Activated CD4-positive, alpha-beta T cell treated with anti-CD3 and anti-CD28 coated beads, Interleukin-2, amount 50 U/mL, for 24 hours (primary cell): ENCODE results near the gene NOL4L.
"Not testable (repeated sequence)": the region's sequence is repeated elsewhere in the genome, so short reads cannot be mapped to it uniquely, and the experiment has no call there.

ENCODE experiments used
- DNase-seq, 2 donors: peaks; one replicate each; pipeline ENCODE4 v3.0.0-alpha.2; 2020; ENCODE audit warnings: low read depth in 1 of 2, low spot score in 1 of 2

NOL4L gene

DNA sequence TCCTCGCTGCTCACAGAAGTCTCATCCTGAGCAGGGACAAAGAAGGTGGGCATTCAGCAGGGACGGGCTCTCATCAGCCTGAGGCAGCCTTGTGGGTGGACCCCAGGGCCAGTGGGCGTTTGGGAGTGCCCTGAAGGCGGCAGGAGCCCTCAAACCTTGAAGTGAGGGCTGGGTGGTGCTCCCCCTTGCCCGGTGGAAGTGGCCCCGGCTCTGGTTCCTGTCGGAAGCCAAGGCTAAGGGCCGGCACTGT, 110.5 kb downstream of the NOL4L start:
- no peak for DNase-seq

DNA sequence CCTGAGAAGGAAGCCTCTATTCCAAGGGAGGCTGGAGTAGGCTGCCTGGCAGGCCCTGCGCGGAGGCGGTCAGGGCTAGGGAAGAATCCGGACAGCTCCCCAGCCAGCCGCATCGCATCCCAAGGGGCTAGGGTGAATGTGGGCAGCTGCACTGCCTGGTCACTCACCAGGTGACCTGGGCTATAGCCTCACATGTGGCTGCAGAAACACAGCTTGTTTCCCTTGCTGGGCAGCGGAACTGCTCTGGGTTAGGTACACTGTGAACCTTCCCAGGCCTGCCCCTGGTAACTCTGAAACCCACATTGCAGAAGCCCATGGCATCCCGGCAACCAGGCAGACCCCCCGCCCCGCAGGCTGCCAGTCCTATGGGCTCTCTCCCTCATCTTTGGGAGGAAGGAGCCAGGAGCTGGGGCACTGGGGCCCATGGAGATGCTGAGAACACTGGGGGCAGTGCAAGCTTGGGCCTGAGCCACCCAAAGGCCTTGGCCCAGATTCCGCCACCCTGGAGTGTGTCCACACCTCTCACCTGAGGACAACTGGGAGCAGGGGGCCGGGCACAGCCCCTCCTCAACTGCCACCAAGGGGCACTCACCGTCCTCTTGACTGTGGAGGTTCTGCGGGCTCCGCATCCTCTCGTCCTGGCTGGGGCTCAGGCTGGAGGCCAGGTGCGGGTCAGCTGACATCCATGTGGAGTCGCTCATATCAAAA, 111.0 kb downstream of the NOL4L start:
- no peak for DNase-seq

DNA sequence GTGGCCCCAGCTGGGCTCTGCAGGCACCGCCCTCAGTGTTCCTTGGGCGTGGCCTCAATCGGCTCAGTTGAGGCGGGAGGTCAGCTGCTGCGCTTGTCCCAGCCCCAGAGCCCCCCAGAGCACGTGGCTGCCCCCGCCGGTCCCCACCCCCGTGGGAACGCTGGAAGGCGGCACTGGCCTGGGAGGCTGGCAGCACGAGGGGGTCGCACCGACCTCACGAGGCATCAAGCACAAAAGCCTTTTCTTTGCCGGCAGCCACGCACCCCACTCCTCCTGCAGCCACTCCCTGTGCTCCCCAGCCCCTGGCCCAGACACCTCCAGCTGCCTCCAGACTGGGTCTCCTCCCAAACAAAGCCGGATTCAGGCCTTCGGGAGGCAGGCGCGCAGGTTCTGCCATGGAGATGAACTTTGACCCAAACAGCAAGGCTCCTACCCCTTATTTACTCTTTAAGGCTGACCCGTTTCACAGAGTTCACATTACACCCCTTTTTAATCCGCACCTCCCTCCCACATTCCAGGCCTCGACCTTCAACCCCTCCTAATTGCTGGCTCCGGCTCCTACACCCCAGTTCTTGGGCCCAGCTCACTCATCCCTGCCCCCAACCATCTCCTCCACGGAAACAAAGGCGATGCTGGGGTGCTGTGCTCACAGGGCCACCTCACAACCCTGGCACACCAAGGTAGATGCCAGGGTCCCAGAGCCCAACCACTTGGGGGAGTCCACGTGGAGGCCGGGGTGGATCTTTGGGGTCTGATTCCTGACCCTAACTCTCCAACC, 111.7 kb downstream of the NOL4L start:
- DNase-seq, result no peak

DNA sequence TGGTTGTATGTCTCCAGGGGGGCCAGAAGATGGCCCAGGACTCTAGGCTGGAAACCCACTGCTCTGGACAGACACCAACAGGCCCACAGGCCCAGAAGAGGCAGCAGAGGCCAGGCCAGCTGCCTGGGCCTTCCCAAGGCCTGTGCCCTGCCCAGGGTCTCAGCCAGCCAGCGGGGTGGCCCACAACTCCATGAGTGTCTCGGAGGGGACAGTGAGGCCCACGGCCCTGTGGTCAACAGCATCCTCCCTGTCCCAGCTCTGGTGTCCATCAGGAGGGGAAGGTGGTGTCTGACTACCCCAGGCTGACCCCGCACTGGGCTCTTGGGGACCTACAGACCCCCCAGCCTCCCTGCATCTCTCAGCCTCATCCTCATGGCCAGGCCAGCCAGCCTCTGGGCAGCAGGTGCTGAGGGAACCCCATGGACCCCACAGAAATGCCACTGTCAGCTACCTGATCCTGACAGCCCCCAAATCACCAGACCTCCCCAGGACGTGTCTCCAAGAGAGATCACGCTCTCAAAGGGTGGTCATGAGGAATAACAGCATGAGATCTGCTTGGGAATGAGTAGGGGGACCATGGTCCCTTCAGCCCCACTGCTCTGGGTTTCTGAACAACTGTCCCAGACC, 112.4 kb downstream of the NOL4L start:
- DNase-seq, result no peak

DNA sequence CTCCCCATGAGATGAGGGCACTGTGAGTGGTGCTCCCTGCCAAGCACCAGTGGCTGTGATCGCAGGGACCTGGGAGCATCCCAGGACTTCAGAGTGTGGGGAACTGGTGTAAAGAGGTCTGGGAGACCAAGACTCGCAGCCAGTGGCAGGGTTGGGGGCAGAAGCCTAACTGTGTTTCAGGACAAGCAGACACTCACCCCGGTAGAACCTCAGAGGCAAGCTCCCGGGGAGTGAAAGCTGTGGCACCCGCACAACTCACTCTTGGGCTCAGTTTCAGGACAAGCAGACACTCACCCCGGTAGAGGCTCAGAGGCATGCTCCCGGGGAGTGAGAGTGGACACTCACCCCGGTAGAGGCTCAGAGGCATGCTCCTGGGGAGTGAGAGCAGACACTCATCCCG, 114.2 kb downstream of the NOL4L start:
- no peak for DNase-seq

DNA sequence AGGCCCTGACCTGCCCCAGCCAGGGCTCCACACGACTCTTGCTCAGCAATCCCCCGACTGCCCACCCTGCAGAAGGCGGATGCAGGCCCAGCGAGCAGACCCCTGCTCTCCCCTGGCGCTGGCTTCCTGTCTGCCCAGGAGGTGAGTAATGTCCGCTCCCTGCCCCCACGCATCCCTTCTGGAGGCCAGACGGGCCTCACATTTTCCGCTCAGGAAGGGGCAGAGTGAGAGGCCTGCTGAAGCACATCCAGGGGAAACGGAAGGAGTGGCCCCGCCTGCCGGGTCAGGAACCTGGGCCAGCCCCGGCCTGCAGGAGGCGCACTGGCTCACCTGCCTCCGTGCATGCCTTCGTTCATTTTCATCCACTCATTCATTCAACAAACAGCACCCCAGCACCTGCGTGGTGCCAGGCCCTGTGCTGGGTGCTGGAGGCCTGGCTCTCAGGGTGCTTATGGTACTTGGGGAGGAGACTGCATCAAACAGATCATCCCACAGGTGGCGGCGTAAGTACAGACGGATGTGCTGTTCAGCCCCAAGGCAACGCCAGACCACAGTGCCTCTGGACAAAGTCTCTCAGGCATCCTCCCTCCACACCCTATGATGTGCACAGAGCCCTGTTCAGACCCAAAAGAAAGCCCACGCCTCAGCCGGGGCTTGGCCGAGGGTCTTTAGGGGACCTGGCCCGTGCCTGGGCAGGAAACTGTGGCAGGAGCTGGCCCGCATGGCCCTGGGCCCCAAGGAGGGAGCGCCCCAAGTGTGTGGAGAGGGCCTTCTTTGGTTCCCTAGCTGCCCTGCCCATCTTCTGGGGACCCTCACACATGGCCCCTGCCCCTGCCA, 114.9 kb downstream of the NOL4L start:
- no peak for DNase-seq

DNA sequence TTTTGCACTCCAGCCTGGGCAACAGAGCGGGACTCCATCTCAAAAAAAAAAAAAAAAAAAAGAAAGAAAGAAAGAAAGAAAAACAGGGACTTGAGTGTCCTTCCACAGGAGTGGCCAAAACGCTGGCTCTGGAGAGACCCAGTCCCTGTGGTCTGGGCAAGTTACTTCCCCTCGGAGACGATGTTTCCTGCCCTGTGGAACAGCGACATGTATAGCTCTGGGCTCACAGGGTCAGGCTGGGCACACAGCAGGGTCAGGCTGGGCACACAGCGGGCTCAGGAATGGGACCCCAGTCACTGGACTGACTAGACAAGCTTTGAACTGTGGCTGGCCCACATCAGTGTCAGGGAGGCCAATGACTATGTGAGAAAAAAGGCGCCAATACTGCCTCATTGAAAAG, 116.3 kb downstream of the NOL4L start:
- DNase-seq, result no peak

DNA sequence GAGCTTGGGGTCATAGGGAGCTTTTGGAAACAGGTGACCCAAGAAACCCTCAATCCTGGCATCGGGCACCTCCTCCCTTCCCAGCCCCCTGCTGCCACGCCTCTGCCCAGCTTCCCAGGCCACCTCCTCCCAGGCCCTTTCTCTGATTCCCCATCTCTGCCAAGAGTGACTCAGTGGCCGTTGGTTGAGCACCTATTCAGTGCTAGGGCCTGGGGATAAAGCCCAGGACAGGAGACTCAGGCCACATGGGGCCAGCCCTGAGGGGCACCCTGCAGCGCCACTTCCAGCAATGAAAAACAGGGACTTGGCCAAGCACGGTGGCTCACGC, 116.9 kb downstream of the NOL4L start:
- DNase-seq, result no peak

DNA sequence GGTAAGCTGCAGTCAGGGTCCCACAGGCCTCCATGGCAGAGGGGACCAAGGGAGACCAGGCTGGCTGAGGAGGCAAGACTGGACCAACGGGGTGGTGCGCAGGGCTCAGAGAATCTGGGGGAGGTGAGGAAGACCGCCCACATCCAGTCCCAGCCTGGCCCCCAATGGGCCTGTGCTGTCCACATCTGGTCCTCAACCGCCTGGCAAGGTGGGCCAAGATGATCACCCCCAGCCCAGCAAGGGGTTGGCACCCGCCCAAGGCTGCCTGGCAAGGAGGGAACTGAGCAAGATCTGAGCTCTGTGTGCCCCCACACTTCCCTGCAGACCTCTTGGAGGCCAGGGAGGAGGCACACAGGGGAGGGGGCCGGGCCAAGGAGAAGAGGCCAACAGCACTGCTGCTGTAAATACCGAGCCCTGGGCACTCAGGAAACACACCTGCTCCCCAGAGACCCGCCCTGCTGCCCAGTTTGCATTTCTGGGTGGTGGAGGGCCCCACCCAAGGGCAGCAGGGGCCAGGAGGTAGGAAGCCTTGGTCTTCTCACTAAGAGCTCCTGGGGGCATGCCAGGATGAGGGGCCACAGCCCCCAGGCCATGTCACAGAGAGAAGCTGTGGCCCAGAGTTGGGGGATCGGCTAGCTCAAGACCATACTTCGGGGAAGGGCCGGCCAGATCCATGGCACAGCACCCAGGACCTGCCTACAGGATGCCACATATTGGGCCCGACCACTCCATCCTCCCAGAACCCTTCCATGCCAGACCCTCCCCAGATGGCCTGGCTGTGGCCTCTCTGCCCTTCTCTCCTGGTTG, 117.4 kb downstream of the NOL4L start:
- DNase-seq, result no peak

DNA sequence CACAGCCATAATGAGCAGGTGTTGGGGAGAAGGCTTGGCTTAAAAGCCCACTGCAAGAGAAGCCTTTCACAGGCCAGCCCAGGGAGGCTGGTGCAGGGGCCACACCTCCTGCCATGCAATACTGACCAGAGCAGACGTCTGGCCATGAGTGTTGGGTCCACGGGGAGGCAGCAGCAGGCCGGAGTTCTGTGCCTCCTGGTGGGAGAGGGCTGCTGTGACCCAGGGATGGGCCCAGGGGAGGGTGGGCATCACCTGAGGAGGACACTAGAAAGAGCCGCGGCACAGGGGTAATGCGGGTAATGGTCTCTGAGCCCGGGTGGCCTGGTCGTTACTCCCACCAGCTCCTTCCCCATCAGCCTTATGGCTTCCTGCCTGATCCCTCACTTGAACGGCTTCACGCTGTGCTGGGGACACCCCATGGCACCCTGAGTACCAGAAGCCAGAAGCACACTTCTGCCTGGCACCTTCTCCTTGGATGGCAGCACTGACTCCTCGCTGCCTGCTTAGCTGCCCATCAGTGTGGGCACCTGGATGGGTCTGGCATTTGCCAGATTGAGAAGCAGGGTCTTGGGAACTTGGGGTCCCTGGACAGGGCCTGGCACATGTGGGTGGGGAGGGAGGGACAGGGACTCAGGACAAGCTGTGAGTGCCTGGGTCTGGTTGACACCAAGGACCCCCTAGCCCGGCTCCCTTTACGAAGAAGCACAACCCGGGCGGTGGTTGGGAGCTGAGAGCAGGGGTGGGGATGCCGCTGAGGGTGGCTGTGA, 118.2 kb downstream of the NOL4L start:
- no peak for DNase-seq

DNA sequence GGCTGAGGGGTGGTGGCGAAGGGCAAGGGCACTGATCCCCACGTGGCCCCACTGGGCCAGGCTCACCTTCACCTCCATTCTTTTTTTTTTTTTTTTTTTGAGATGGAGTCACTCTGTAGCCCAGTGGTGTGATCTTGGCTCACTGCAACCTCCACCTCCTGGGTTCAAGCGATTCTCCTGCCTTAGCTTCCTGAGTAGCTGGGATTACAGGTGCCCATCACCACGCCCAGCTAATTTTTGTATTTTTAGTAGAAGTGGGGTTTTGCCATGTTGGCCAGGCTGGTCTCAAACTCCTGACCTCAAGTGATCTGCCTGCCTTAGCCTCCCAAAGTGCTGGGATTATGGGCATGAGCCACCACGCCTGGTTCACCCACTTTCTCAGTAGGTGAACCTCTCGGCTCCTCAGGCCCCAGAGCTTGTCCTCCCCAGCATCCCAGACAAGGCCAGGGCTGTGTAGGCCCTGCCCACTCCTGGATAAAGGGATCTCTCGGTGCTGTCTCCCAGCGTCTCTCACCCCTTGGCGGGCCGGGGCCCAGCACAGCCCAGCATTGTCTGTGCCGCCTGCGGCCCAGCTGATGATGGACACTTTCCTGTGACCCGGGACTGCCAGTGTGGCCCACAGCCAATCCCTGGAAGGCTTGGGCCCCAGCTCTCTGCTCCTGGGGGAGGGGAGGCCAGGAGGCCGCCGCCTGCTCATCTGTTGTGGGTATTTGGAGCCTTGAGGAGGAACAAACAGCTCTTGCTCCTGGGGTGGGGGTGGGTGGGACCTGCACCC, 119.0 kb downstream of the NOL4L start:
- DNase-seq, result not testable (repeated sequence)

DNA sequence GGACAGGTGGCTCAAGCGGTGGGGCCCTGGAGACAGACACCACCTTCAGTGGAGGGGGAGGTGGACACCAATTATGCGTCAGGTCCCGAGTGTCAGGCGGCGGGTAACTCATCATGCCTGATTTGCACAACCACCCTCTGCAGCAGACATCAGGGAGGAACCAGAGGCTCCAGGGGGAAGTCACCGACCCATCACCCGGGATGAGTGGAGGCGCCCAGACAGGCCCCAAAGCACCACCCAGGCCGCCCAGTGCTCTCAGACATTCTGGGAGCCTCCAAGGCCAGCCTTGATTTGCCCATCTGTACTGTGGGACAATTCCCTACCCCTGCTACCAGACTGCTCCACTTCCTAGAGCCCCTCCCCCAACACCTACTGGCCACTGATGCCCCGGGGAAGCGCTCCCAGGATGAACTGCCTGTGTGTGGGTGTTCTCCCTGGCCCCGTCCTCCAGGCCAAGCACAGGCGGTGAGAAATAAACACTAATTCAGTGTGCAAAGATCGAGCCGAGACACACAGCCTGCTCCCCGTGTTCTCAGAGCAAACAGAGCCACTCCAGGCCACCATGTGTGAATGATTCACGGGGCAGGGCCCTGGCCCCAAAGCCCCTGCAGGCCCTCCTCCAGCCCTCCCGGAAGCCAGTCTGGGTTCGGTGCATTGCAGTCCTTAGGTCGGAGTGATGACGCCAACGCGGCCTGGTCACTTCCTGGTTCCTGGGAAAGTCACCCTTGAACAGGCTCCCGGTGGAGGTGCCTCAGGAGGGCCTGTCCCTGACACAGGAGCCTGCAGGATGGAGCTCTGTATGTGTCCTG, 119.8 kb downstream of the NOL4L start:
- DNase-seq, result no peak

DNA sequence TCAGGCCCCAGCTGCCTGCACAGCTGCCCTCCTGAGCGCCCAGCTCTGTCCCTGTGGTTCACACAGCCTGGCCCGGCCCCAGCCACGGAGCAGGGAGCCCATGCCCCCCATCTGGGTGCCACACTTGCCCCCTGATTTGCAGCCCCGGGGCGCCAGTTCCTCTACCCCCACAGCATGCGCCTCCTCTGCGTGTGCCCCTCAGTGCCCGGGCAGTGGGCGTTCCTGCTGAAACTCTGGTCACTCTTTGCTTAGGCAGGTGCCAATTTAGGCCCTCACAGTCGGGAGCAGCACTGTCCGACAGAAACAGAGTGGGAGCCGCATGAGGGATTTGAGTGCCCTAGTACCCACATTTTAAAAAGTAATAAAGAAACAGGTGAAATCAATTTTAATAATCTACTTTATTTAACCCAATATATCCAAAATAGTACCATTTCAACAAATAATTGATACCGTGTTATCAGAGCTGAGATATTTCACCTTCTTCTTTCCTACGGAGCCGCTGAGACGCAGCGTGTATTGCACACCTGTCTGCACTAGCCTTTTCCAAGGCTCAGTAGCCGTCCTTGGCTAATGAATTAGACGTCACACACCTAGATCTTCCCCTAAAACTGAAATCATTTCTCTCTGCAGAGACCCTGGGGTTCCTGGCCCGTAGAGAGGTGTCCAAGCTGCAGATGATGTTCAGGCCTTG, 120.6 kb downstream of the NOL4L start:
- no peak for DNase-seq

DNA sequence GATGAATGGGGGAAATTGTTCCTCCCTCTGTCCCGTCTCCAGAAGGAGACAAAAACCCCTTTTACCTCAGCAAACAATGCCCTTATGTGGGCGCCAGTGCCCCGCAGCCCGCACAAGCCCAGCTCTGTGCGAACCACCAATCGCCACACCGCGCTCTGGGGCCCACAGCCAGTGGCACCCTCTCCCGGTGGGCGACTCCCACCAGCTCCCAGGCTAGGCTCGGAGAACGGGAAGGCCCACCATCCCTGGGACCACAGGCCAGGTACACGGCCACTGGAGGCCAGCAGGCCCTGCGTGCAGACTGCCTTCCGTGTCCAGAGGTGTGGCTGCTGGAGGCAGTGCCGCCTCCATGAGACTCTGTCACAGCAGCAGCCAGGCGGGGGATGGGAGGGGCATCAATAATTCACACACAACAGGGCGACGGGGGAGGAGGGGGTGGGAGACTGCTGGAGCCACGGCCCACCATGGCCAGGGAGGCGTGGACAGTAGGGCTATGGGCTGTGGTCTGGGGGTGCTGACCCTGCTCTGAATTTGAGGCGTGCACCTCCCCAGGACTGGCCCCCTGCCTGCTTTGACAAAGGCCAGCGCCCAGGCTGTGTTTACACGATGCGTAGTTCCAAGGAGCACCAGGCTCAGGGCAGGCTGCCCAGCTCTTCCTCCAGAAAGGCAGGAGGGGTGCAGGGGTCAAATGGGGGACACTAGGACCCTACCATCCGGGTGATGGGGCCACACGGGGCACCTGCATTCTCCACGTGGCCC, 121.3 kb downstream of the NOL4L start:
- no peak for DNase-seq

DNA sequence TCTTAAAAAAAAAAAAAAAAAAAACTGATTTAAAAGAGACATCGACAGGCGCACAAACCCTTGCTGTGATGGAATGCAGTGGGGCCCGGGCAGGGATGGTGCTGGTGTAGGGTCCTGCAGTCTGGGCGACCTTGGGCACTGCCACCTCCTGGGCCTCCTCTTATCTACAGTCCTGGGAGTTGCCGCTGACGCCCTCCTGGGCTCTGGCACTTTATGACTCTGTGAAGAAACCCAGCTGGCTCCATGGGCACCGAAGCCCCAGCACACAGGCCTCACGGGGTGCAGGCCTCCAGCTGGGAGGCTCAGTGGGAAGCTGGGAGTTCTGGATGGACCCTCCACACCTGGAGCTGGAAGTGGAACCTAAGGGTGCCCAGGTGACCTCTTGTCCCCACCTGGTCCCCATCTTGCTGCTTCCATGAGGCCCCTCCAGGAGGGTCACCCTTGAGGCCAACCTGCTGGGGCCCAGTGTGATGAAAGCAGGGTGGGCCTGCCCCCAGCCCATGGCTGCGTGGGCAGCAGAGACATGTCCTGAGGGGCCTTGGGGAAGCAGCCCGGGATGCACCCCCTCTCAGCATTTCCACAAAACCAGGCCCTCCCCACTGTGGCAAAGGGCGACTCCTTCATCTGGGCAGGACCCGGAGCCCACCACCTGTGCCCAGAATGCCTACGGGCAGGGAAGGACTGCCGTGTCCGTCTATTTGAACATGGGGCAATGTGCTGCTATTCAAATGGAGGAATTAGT, 122.1 kb downstream of the NOL4L start:
- DNase-seq, result no peak

DNA sequence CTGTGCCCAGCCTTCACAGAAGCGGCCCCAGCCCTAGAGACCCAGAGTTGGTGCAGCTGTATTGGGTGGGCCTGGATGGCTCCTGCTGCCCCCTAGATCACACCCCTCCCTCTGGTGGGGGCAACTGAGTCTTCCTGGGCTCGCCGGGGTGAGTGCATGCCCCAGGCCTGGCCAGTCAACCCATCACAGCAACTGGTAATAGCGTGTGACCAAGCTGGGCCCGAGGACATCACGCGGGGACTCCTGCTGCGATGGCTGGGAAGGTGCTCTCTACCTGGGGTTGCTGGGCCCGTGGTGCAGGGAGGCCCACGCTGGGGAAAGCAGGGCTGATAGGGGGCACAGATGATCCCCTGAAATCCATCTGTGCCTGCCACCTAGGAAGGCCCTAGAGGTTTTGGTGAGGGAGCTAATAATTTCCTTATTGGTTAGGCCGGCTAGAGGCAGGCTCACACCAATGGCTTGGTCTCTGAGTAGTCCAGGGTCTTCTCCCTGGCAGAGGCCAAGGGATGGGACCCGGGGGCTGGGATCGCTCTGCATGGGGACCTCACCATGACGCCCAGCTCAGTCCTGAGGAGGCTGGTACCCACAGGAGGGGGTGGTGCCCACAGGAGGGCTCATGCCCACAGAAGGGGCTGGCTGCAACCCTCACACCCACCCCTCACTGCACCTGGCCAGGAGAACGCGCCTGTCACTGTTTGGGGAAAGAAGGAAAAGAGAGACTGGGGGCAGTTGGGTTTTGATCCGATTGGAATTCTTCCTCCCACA, 123.1 kb downstream of the NOL4L start:
- no peak for DNase-seq
